HG03108 (cell line): ENCODE measurements around the gene LINGO3.

Source experiments
- ATAC-seq: cut with Tn5 transposase; IDR thresholded peaks from one replicate; pipeline ENCODE4 v1.9.1; 2021; ENCODE audit warnings: moderate library complexity; ENCODE audit not compliant: unreplicated experiment

The LINGO3 gene

DNA sequence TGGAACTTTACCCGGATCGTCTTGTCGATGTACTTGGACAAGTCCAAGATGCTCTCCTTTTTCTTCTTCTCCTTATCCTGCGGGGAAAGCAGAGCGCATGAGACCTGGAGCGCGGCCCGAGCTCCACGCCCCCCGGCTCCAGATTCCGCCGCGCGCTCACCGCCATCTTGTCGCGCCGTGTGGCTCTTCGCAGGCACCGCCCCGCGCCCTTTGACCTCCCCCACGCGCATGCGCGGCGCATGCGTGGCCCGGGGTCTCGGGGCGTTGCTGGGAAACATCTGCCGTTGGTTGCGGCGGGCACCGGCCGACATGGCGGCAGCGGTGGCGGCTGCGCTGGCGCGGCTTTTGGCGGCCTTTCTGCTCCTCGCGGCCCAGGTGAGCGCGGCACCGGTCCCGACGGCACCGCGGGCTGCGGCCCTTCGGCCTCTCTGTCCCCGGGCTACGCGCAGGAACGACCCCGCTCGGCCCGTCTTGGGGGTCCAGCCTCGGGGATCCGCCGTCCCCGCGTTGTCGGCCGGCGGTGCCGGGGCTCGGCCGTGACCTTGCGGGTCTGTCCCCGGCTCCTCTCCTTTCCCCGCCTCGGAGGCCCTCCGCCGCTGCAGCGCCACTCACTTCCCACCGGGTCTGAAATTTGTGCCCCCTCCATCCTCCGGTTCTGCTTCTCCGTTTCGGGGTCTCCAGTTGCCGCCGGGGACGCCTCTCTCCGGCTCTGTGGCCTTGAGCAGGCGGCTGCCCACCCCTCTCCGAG is 20.6 kb upstream of the LINGO3 start, which contains the start of the genes LSM7 and SPPL2B:
Gene LSM7 (minus strand): TSS at position 186 of the 748 bp plus-strand sequence. CDS start 20 bp downstream, at position 166.
Gene SPPL2B (plus strand): TSS at position 284 of the 748 bp plus-strand sequence. CDS start 26 bp downstream, at position 310.
- ATAC-seq: peak; percentile 54

DNA sequence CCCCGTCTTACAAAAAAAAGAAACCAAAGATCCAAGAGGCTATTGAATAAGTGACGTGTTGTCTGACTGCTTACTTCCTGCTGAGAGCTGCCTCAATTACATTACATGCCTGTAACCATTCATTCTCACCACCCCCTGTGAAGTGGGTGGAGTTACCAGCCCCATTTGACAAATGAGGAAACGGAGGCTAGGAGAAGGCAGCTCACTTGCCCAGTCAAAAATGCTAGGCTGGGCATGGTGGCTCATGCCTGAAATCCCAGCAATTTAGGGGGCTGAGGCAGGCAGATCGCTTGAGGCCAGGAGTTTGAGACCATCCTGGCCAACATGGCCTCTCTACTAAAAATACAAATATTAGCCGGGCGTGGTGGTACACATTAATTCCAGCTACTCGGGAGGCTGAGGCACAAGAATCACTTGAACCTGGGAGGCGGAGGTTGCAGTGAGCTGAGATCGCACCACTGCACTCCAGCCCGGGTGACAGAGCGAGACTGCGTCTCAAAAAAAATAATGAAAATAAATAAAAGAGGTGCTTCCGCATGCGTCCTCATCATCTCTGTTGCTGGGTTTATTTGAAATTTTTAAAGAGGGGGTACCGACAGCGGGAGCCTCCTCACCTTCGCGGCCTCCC is 19.9 kb upstream of the LINGO3 start:
- no peak for ATAC-seq

DNA sequence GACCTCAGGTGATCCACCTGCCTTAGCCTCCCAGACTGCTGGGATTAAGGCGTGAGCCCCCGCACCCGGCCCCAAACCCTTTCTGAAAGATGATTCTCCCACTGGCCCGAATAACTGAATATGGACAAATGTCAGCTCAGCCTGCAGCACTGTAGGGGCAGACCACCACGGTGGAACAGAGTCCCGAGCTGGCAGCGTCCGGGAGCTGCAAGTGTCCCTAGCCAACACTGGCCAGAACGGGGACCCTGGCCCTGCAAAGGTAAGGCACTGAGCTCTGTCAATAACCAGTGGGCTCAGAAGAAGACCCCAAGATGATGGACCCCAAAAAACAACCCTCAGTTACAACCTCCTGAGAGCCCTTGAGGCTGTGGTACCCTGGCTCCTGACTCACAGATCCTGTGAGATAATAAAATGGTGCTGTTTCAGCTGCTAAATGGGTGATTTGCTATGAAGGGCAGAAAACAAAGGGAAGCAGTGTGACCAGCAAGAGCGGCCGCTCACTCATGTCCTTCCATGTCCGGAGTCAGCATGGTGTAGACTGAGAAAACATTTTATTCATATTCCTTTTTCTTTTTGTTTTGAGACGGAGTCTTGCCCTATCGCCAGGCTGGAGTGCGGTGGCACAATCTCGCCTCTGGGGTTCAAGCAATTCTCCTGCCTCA is 18.9 kb upstream of the LINGO3 start:
- ATAC-seq: no peak

DNA sequence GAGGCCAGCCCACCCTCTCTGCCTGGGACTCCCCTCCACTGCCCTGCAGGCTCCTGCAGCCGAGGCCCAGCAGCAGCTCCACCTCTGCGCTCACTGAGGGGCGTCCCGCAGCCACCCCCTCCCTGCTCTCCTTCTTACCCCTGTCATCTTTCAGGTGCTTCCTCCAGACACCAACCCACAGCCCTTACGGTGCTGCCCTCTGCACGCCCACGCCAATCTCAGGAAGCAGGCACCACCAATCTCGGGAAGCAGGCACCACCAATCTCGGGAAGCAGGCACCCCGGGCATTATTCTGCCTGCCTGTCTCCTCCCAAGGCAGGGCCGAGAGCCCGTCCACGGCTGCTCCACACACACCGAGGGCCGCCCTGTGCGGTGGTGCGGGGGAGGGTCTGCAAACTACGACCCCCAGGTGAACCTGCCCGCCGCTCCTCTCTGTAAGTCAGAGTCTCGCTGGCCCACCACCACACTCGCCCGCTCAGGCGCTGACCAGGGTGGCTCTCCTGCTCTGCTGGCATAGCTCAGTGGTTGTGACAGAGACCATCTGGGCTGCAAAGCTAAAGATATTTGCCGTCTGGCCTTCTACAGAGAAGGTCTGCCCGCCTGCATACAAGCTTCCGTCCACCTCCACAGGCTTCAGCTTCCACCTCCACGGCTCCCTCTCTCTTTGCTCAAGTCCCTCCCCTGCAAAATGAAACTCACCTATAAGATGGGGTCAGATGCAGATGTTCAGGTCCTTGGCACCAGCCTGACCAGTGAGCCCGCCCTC is 17.5 kb upstream of the LINGO3 start:
- ATAC-seq: no peak

DNA sequence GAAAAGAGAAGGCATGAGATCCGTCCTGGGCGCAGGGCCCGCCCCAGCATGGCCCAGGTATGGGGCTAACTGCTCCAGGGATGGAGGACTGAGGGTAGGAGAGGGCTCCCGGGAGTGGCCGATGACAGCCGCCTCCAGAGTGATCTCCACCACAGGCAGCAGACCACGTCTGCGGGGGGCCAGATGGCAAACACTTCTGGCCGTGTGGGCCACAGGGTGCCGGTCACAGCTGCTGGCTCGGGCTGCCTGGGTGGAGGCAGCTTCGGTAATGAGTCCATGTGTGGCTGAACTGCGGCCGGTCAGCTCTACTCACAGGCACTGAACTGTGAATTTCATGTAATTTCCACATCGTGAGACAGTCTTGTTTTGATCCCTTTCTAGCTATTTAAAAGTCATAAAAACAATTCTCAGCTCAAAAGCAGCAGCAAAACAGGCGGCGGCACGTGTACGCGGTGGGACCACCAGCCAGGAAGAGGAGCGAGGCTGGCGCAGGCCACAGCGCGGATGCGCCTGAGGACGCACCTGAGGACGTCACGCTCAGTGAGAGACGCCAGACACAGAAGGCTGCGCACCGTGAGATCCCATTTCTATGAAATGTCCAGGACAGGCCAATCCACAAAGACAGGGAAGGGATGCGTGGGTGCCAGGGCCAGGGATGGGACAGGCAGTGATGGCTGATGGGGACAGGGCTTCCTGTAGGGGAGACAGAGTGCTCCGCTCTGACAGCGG is 16.4 kb upstream of the LINGO3 start:
- no peak for ATAC-seq

DNA sequence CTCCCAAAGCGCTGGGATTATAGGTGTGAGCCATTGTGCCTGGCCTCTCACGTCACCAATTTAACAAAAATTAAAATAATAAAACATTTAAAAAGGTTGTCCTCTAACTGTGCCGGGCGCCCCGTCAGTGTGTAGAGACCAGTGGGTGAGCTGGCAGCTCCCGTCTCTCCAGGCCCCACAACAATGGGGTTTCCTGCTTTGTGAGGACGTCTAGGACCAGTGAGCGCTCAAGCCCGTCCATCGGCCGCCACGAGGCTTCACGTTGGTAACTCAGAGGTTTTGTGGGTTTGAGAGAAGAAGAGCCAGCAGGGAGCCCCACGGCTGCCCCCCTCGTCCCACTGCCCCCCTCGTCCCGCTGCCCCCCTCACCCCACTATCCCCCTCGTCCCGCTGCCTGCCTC is 15.8 kb upstream of the LINGO3 start:
- no peak for ATAC-seq

DNA sequence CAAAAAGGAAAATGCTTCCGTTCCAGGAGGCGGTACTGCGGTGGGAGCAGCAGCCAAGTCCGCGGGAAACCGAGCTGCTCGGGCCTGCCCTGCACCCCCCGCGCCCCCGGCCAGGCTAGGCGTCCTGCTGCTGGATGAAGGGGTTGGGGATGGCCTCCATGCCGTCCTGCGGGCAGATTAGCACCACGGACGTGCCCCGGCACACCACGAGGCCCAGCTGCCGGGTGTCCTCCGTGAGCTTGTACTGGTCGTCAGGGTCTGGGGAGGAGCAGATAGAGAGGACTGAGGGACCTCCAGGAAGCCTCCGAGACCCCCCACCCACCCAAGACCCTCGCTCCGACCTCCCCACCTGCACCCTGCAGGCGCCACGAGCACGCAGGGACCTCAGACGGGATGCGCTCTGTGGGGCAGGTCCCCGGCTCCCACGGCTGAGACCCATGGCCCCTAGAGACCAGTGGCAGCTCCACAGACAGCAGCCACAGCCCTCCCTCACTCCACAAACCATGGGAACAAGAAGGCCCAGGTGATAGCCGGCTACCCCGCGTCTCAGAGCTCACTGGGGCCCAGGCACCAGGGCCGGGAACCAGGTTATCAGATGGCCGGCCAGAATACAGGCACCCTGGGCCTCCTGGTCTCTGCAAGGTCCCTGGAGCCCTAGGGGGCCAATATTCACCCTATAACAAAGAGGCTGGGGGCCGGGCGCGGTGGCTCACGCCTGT is 13.8 kb upstream of the LINGO3 start:
- ATAC-seq: no peak

DNA sequence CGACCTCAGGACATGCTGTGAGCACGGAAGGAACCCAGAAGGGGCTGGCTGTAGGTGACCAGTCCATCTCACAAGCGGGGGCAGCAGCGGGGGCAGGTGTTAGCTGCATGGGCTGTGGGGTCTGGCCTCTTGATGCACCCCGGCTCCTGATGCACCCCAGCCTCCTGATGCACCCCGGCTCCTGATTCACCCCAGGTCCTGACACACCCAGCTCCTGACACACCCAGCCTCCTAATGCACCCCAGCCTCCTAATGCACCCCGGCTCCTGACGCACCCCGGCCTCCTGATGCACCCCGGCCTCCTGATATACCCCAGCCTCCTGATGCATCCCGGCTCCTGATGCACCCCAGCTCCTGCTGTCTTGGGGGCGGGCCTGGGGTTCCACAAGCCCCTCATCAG is 13.0 kb upstream of the LINGO3 start:
- ATAC-seq: no peak

DNA sequence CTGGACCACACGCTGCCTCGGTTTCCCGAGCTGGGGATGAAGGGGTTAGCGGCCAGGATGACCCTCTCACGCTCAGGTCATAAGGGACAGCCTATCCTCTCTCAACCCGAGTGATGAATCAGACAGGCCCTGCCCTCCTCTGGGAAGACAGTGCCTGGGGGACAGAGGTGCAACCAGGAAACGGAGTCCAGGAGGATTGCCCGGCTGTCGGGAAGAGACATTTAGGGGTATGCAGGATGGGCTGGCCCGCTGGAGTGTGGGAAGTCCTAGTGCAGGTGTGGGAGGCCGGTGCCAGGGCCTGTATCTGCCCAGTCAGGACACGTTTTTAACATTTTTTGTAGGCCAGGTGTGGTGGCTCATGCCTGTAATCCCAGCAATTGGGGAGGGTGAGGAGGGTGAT is 12.1 kb upstream of the LINGO3 start:
- no peak for ATAC-seq

DNA sequence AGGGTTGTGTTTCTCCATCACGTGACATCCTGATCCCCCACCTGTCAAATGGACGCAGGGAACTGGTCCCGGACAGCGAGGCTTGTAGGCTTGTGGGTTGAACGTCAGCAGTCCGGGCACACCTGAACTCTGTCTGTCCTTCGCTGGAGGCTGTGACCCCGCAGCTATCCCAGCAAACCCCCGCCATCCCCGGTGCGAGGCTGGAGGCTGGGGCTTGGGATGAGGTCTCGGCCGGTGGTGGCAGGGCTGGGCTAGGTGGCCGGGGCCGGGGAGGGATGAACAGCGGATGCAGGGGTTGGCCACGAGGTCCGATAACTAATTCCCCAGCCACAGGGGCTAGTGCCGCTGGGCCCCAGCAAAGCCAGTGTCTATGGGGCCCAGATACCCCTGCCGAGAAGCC is 11.6 kb upstream of the LINGO3 start:
- ATAC-seq: no peak

DNA sequence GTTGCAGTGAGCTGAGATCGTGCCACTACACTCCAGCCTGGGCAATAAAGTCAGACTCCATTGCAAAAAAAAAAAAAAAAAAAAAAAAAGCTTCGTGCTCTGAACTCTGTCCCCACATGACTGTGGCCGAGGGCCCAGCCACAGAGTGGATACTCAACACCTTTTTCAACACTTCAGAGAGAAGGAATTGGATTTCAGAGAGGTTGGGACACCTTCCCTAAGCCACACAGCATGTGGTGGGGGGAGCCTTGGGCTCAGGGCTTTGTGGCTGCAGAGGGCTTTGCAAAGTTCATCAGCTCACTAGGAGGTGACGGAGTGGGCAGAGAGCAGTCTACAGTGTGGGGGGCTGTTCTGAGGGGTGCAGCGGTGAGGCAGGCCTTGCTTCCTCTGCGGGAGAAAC is 11.0 kb upstream of the LINGO3 start:
- ATAC-seq: no peak

DNA sequence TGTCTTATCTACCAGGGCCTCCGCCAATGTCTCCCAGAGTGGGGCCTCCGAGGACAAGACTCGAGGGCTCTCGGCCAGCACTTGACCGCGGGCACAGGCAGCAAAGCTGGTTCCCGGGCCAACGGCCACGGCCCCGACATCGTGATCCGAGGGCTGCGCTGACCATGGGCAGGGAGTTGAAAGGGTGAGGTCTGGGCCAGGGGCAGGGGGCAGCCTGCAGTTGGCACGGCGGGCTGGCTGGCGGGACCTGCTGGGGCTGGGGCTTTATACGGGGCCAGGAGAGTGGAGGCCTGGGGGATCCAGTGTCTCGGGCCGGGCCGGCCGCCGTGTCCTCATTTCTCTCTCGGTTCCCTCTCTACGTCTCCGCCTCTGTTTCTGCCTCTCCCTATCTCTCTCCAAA is 9.8 kb upstream of the LINGO3 start:
- ATAC-seq: no peak

DNA sequence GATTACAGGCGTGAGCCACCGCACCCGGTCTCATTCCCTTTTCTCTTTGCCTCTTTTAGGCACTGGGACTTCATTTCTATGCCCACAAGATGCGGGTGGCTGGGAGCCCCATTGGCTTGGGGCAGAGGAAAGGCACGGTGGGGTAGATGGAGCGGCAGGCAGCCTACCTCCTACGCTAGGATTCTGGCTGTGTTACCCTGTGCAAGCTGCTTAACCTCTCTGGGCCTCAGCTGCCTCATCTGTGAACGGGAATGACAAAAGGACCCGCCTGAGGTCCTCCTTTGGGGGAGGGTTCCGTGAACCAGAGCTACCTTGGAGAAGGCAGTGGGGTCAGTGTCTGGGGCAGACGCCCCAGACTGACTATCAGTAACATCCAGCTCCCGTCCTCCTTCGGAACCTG is 9.3 kb upstream of the LINGO3 start:
- no peak for ATAC-seq

DNA sequence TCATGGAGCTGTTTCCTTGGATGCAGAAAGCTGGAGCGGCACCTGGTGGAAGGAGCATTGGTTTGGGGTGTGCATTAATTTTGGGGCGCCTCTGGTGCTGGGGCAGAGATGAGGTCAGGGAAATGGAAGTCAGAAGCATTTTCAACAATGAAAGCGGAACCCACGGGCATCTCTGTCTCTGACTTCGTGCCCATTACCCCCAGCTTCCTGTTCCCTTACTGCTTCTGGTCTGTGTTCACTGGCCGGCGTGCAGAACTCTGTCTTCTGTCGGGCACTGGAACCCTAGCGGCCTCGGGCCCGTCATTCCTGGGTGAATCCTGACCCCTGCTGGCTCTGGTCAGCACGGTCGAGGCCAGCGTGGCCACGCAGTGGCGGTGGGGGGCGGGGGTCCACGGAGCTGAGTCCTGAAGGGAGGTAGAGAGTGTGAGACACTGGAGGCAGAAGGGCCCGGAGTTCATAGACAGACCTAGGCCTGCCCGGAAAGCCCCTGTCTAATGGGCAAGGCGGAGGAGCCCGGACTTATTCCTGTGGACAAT is 7.9 kb upstream of the LINGO3 start:
- ATAC-seq: no peak

DNA sequence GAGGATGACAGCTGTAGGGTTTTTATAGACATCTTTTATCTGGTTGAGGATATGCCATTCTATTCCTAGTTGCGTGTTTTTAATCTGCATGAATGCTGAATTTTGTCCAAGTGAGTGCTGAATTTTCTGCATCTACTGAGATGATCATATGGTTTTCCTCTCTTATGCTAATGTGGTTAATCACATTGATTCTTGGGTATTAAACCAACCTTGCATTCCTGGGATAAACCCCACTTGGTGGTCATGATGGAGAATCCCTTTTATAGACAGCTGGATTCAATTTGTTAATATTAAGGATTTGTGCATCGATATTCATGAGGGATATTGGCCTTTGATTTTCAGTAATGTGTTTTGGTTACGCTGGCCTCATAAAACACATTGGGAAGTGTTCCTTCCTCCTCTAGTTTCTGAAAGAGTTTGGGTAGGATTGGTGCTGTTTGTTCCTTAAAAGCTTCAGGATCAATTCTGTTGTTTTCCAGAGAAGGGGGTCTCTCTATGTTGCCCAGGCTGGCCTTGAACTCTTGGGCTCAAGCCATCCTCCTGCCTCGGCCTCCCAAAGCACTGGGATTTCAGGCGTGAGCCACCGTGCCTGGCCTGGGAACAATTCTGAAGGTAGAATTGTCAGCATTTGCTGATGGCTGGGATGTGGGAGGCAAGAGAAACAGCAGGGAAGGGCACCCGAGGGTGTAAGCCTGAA is 7.3 kb upstream of the LINGO3 start:
- no peak for ATAC-seq

DNA sequence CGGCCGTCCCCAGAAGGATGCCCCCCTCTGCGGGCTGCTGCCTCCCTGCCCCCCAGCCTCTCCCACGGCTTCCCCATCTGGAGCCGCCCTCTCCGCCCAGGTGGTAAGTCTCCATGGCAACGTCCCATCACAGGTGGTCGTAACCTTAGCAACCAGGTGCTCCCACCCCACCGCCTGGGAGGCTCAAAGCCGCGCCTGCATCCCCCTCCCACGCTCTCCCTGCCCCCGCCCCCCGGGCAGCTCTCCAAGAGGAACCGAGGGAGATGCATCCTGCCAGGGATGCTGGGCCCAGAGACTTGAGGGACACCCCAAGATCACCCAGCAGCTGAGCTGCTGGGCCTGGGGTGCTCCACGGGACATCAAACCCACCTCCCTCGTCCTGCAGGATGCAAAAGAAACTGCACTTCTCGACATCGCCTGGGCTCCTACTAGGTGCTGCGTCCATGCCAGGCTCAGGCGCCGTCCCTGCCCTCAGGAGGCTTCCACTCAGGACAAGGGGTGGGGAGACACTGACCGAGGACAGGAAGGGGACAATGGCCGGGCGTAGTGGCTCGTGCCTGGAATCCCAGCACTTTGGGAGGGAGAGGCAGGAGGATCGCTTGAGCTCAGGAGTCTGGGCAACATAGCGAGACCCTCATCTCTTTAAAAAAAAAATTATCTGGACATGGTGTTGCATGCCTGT is 5.0 kb upstream of the LINGO3 start:
- ATAC-seq: no peak

DNA sequence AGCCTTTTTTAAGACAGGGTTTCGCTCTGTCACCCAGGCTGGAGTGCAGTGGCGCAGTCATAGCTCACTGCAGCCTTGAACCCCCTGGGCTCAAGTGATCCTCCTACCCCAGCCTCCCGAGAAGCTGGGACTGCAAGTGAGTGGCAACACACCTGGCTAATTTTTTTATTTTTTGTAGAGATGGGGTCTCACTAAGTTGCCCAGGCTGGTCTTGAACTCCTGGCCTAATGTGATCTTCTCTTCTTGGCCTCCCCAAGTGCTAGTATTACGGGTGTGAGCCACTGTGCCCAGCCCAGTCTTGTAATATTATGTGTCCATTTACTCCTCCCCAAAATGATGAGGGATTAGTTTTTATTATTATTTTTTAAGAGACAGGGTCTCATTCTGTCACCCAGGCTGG is 3.1 kb upstream of the LINGO3 start:
- ATAC-seq: no peak

DNA sequence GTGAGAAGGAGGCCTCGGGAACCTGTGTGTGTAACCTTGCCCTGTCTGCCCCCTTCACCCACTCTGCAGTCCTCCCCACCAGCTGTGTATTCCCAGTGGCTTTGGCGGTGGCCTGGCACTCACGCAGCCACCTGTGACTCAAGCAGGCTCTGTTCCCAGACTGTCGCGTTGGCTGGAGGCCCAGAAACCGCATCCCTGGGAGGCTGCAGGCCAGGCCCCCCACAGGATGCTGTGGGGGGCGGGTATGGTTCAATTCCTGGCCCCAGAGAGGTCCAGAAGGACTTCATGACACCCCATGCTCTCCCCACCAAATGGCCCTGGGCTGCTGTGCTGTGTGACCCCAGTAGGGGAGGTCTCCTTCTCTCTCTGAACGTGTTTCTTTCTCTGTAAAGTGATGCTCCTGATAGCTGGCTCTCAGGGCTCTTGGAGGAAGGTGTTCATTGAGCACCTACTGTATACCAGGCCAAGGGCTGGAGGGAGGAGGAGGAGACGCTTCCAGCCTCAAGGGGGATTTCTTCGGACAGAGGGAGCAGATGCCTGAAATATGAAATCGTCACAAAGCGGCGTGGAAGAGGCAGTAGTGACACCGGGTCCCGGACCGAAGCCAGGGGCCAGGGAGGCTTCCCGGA is 1.9 kb upstream of the LINGO3 start:
- no peak for ATAC-seq
